Memory B cell (primary cell): Measurements from ENCODE around the gene WDR19.

Source experiments
- ATAC-seq: fragments of 150-1000 bp; cut with Tn5 transposase; 2 replicates; pipeline ENCODE4 v1.10.0; 2021; ENCODE audit warnings: low read depth, mild to moderate bottlenecking, moderate library complexity
- DNase-seq, 2 donors: peaks; one replicate each; pipeline ENCODE4 v3.0.0; 2022; ENCODE audit warnings: low spot score in 2 of 2
- H3K27ac Mint-ChIP-seq: one replicate; pipeline ENCODE4 v1.8.0; 2022; ENCODE audit warnings: mild to moderate bottlenecking, moderate library complexity, mixed read lengths
- H3K27me3 Mint-ChIP-seq: one replicate; pipeline ENCODE4 v1.8.0; 2022; ENCODE audit warnings: mixed read lengths
- H3K36me3 Mint-ChIP-seq: one replicate; pipeline ENCODE4 v1.8.0; 2022; ENCODE audit warnings: mild to moderate bottlenecking, mixed read lengths
- H3K4me1 Mint-ChIP-seq: one replicate; pipeline ENCODE4 v1.8.0; 2022; ENCODE audit warnings: mixed read lengths
- H3K4me3 Mint-ChIP-seq: one replicate; pipeline ENCODE4 v1.8.0; 2022; ENCODE audit warnings: mild to moderate bottlenecking, moderate library complexity, mixed read lengths
- H3K9me3 Mint-ChIP-seq: one replicate; pipeline ENCODE4 v1.8.0; 2022; ENCODE audit warnings: mixed read lengths

WDR19 gene

GRCh38 chr4:39331191-39331590 lies 148.9 kb downstream of the WDR19 start:
- Mint-ChIP-seq H3K36me3 (peaks cover 16% of the 10 kb centered on the region), H3K27ac (peak overlapping the region; percentile 3), H3K27me3 (no peaks in the 10 kb centered on the region), H3K9me3 (peaks cover 2% of the 10 kb centered on the region), H3K4me1 (peaks cover 14% of the 10 kb centered on the region), H3K4me3 (no peak overlapping the region)
- ATAC-seq (no peak), DNase-seq (no peak)
